ENCODE results near the gene ZNF672.

ZNF672 gene

DNA sequence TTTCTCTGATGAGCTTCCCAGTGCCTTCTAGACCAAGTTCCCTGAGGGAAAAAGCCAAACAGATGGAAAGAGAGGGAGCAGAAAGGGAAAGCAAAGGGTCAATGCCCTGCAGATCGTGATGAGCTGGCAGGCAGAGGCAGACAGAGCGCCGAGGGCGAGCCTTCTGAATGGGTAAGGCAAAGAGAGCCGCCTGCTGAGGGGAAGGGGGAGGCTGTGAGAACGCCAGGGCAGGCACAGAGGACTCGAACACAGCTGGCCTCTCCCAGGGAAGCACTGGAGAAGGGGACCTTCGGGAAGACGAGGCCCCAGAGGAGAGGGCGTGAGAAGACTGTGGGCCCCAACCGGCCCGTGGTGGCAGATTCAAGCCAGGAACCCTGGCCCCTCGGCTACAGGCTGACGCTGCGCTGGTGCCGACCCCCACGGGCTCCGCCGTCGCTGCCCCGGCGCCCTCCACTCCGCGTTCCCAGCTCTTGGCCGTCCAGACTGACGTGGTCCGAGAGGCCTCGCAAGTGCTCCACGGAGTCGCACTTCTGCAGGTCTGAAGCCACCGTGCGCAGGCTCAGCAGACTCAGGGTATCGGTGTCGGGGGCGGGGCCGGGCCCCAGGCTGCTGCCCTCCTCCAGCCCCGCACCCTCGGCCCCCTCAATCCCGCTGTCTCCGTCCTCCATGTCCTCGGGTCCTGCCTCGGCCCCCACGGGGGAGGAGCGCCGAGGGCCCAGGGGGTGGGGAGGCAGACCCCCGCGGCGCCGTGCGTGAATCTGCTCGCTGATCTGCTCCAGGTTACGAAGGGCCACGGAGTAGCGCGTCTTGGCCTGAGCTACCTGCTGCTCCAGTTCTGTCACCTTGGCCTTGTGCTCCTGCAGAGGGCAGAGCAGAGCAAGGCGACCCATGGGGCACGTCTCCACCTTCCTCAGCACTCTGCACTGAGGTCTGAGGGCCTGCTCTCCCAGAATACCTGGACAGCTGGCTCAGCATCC, 26.2 kb upstream of the ZNF672 start:
- Histone ChIP-seq H3K27me3 (ENCODE audit: insufficient read depth, low read depth) (no peaks in the 10 kb centered on the region), H3K27ac (no peak overlapping the region), H3K4me2 (no peak overlapping the region), H3K36me3 (ENCODE audit: insufficient read depth) (no peaks in the 10 kb centered on the region), H3K4me1 (ENCODE audit: low read depth, poor library complexity, severe bottlenecking) (peaks cover under 1% of the 10 kb centered on the region), H2AFZ (ENCODE audit: low read depth) (no peak overlapping the region), H3K9ac (no peak overlapping the region), H3K4me3 (IDR thresholded peaks at IDR 0.05; ENCODE audit: insufficient read depth, low read depth, low read length) (no peak overlapping the region), H4K20me1 (ENCODE audit: insufficient read depth) (no peaks in the 10 kb centered on the region), H3K79me2 (ENCODE audit: insufficient read depth, low read depth) (no peaks in the 10 kb centered on the region)
- TF ChIP-seq, protein P1, sequence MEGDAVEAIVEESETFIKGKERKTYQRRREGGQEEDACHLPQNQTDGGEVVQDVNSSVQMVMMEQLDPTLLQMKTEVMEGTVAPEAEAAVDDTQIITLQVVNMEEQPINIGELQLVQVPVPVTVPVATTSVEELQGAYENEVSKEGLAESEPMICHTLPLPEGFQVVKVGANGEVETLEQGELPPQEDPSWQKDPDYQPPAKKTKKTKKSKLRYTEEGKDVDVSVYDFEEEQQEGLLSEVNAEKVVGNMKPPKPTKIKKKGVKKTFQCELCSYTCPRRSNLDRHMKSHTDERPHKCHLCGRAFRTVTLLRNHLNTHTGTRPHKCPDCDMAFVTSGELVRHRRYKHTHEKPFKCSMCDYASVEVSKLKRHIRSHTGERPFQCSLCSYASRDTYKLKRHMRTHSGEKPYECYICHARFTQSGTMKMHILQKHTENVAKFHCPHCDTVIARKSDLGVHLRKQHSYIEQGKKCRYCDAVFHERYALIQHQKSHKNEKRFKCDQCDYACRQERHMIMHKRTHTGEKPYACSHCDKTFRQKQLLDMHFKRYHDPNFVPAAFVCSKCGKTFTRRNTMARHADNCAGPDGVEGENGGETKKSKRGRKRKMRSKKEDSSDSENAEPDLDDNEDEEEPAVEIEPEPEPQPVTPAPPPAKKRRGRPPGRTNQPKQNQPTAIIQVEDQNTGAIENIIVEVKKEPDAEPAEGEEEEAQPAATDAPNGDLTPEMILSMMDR (conservative IDR thresholded peaks at IDR 0.05; ENCODE audit: low read depth, low read length) = no peak

DNA sequence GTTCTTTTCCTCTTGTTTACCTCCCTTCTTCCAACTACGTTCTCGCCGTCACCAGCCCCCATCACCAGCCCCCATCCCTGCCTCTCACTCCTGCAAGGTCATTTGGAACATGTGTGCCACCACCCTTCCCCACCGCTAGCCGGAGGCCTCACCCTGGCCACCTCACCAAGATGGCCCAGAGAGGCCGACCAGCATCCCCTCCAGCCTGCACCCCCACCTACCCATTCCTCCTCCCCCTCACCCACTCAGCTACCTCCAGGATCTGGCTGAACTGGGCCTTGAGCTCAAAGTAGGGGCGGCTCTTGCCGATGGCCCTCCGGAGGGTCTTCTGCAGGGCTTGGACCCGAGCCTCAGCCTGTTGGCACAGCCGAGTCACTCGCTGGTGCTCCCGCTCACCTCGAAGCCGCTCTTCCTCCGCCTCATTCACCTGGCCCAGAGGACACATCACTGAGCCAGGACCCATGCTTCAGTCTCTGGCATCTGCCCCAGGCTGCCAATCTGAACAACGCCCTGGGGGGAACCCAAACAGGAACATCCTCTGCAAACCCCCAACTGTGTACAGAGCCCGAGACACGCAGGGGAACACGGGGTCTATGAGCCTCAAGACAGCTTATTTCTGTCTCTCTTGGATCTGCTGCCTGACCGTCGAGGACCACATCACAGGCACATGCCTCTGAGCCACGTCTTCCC, 25.1 kb upstream of the ZNF672 start:
- Histone ChIP-seq H3K4me2 (no peak overlapping the region), H3K4me3 (IDR thresholded peaks at IDR 0.05; ENCODE audit: insufficient read depth, low read depth, low read length) (no peak overlapping the region), H3K27me3 (ENCODE audit: insufficient read depth, low read depth) (no peaks in the 10 kb centered on the region), H3K27ac (no peak overlapping the region), H4K20me1 (ENCODE audit: insufficient read depth) (no peaks in the 10 kb centered on the region), H3K36me3 (ENCODE audit: insufficient read depth) (no peaks in the 10 kb centered on the region), H3K79me2 (ENCODE audit: insufficient read depth, low read depth) (no peaks in the 10 kb centered on the region), H3K9ac (no peak overlapping the region), H2AFZ (ENCODE audit: low read depth) (no peak overlapping the region), H3K4me1 (ENCODE audit: low read depth, poor library complexity, severe bottlenecking) (no peaks in the 10 kb centered on the region)
- TF ChIP-seq, protein P1 (conservative IDR thresholded peaks at IDR 0.05; ENCODE audit: low read depth, low read length) = no peak

DNA sequence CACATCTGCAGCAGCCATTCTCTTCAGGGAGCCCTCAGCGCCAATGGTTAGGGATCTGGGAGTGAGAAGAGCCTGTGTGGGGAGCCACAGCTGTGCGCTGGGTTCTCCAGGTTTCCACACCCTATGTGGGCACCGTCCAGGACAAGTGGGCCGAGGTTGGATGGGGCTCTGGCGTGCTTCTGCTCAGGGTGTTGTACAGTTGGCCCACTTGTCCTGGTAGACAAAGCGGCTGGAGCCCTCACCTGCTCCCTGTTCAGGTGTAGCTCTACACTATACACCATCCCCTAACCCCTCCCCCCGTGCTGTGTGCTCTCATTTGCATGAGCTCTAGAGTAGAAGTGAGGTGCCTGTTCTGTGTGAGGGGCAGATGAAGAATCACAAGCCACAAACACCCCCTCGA, 24.5 kb upstream of the ZNF672 start:
- Histone ChIP-seq H3K4me1 (ENCODE audit: low read depth, poor library complexity, severe bottlenecking) (no peaks in the 10 kb centered on the region), H3K4me2 (no peak overlapping the region), H3K27me3 (ENCODE audit: insufficient read depth, low read depth) (no peaks in the 10 kb centered on the region), H2AFZ (ENCODE audit: low read depth) (no peak overlapping the region), H3K36me3 (ENCODE audit: insufficient read depth) (no peaks in the 10 kb centered on the region), H3K27ac (no peak overlapping the region), H3K4me3 (IDR thresholded peaks at IDR 0.05; ENCODE audit: insufficient read depth, low read depth, low read length) (no peak overlapping the region), H3K9ac (no peak overlapping the region), H4K20me1 (ENCODE audit: insufficient read depth) (no peaks in the 10 kb centered on the region), H3K79me2 (ENCODE audit: insufficient read depth, low read depth) (no peaks in the 10 kb centered on the region)
- TF ChIP-seq, protein P1 (conservative IDR thresholded peaks at IDR 0.05; ENCODE audit: low read depth, low read length) = no peak

DNA sequence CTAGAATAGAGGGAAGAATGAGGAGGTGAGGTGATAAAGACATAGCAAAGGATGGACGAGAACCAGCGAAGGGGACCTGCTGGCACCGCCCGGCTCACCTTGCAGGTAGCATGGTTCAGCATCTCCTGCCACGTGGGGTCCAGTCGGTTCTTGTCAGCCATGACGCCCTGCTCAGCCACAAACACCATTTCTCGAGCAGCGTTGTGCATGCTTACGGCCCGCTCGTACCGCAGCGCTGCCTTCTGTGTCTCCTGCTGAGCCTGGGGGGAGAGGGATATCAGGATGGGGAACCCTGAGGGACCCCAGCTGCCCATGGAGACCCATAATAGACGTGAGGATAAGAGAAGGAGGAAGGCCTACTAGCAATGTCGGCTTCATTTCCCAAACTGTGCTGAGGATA, 23.7 kb upstream of the ZNF672 start:
- Histone ChIP-seq H2AFZ (ENCODE audit: low read depth) (no peak overlapping the region), H3K36me3 (ENCODE audit: insufficient read depth) (no peaks in the 10 kb centered on the region), H3K27ac (no peak overlapping the region), H4K20me1 (ENCODE audit: insufficient read depth) (no peaks in the 10 kb centered on the region), H3K27me3 (ENCODE audit: insufficient read depth, low read depth) (no peaks in the 10 kb centered on the region), H3K4me1 (ENCODE audit: low read depth, poor library complexity, severe bottlenecking) (no peaks in the 10 kb centered on the region), H3K79me2 (ENCODE audit: insufficient read depth, low read depth) (no peaks in the 10 kb centered on the region), H3K4me3 (IDR thresholded peaks at IDR 0.05; ENCODE audit: insufficient read depth, low read depth, low read length) (no peak overlapping the region), H3K9ac (no peak overlapping the region), H3K4me2 (no peak overlapping the region)
- TF ChIP-seq, protein P1 (conservative IDR thresholded peaks at IDR 0.05; ENCODE audit: low read depth, low read length) = no peak
